ENCODE measurements around the gene TNFRSF12A. TPM values are rescaled to one million over a fixed set of nuclear protein-coding genes. Genes with fewer than 3 reads are reported as not detected.

The TNFRSF12A gene, protein sequence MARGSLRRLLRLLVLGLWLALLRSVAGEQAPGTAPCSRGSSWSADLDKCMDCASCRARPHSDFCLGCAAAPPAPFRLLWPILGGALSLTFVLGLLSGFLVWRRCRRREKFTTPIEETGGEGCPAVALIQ
- 78.9 to 87.0 TPM (median 79.5 TPM) in 3 replicates for total RNA-seq (2021)
- Bru-seq, nascent RNA: percentile 83 among the genes with signal in this experiment
- long read RNA-seq, experiment 1, transcript TNFRSF12A-203 (3 exons, 1,678 nt): minor isoform, 8 of 318 reads
- long read RNA-seq, experiment 1, transcript TNFRSF12A-202 (3 exons, 881 nt): minor isoform, 9 of 318 reads
- long read RNA-seq, experiment 1, transcript TNFRSF12A-201 (4 exons, 1,033 nt): major isoform, 277 of 318 reads
- long read RNA-seq, experiment 1, partial matches to known transcripts: 8 of 318 reads
- long read RNA-seq, experiment 1, other reads (novel, unspliced or antisense): 14 of 318 reads
- long read RNA-seq, experiment 2, transcript TNFRSF12A-201 (4 exons, 1,033 nt): major isoform, 110 of 156 reads
- long read RNA-seq, experiment 2, transcript TNFRSF12A-203 (3 exons, 1,678 nt): minor isoform, 5 of 156 reads
- long read RNA-seq, experiment 2, partial matches to known transcripts: 21 of 156 reads
- long read RNA-seq, experiment 2, other reads (novel, unspliced or antisense): 17 of 156 reads
- long read RNA-seq, experiment 3, transcript TNFRSF12A-201 (4 exons, 1,033 nt): major isoform, 60 of 71 reads
- long read RNA-seq, experiment 3, transcript TNFRSF12A-202 (3 exons, 881 nt): minor isoform, 5 of 71 reads
- long read RNA-seq, experiment 3, partial matches to known transcripts: 1 of 71 reads
- long read RNA-seq, experiment 3, other reads (novel, unspliced or antisense): 2 of 71 reads

DNA sequence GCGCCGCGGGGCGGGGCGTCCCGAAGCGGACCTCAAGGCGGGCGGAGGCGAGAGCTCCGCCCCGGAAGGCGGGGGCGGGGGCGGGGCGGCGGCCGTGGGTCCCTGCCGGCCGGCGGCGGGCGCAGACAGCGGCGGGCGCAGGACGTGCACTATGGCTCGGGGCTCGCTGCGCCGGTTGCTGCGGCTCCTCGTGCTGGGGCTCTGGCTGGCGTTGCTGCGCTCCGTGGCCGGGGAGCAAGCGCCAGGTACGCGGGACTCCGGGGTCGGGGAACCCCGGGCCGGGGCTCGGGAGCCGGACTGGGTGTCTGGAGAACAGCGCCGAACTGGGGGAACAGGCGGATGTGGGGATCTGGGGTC lies at the start of gene TNFRSF12A:
Gene TNFRSF12A (plus strand): TSS at position 122 of the 357 bp plus-strand sequence. CDS start 30 bp downstream, at position 152.
- POLR2A ChIA-PET: interaction anchor here (0.6 to 17.1 kb wide), 12 partner anchors 10 to 130 kb away, joined by 3 to 502 read pairs (median 6); partner anchors contain the start of genes CLDN9 and ZSCAN10
- H3K36me3 Mint-ChIP-seq: peaks cover 18% of the 10 kb centered on the region
- peak within 1 kb of the TSS; percentile 99 for H3K27ac Mint-ChIP-seq
- CTCF ChIA-PET: interaction anchor here (0.7 to 8.6 kb wide), 19 partner anchors 11 to 146 kb away, joined by 3 to 360 read pairs (median 4); partner anchors contain the start of genes CLDN9, FLYWCH1, KREMEN2 and ZSCAN10
- H3K4me1 Mint-ChIP-seq: peaks cover 54% of the 10 kb centered on the region
- peak within 1 kb of the TSS; percentile 86 for H3K4me3 Mint-ChIP-seq
- DNase-seq (ENCODE audit: low spot score): peak; percentile 80
- H3K27me3 Mint-ChIP-seq (ENCODE audit: low read depth): peaks cover 2% of the 10 kb centered on the region; the same call in 1 of the 2 replicates
- ATAC-seq: peak; percentile 0
- no peaks in the 10 kb centered on the region for H3K9me3 Mint-ChIP-seq
- TF ChIP-seq, protein P1, sequence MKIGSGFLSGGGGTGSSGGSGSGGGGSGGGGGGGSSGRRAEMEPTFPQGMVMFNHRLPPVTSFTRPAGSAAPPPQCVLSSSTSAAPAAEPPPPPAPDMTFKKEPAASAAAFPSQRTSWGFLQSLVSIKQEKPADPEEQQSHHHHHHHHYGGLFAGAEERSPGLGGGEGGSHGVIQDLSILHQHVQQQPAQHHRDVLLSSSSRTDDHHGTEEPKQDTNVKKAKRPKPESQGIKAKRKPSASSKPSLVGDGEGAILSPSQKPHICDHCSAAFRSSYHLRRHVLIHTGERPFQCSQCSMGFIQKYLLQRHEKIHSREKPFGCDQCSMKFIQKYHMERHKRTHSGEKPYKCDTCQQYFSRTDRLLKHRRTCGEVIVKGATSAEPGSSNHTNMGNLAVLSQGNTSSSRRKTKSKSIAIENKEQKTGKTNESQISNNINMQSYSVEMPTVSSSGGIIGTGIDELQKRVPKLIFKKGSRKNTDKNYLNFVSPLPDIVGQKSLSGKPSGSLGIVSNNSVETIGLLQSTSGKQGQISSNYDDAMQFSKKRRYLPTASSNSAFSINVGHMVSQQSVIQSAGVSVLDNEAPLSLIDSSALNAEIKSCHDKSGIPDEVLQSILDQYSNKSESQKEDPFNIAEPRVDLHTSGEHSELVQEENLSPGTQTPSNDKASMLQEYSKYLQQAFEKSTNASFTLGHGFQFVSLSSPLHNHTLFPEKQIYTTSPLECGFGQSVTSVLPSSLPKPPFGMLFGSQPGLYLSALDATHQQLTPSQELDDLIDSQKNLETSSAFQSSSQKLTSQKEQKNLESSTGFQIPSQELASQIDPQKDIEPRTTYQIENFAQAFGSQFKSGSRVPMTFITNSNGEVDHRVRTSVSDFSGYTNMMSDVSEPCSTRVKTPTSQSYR (CRISPR knock-in tag; IDR thresholded peaks at IDR 0.05): 0 out of 2 replicates have a peak, but pooled peaks have one; percentile 34
- TF ChIP-seq MXD4 (CRISPR knock-in tag; IDR thresholded peaks at IDR 0.05; ENCODE audit: borderline replicate concordance): no peak
- 0 out of 2 replicates have a peak, but pooled peaks have one; percentile 28 for TF ChIP-seq JUN (CRISPR knock-in tag; IDR thresholded peaks at IDR 0.05)
- peak; percentile 81 for TF ChIP-seq SP1 (CRISPR knock-in tag; conservative IDR thresholded peaks at IDR 0.05)
- no peak for TF ChIP-seq ZNF396 (CRISPR knock-in tag; IDR thresholded peaks at IDR 0.05; ENCODE audit: borderline replicate concordance)
- TF ChIP-seq, protein P2, sequence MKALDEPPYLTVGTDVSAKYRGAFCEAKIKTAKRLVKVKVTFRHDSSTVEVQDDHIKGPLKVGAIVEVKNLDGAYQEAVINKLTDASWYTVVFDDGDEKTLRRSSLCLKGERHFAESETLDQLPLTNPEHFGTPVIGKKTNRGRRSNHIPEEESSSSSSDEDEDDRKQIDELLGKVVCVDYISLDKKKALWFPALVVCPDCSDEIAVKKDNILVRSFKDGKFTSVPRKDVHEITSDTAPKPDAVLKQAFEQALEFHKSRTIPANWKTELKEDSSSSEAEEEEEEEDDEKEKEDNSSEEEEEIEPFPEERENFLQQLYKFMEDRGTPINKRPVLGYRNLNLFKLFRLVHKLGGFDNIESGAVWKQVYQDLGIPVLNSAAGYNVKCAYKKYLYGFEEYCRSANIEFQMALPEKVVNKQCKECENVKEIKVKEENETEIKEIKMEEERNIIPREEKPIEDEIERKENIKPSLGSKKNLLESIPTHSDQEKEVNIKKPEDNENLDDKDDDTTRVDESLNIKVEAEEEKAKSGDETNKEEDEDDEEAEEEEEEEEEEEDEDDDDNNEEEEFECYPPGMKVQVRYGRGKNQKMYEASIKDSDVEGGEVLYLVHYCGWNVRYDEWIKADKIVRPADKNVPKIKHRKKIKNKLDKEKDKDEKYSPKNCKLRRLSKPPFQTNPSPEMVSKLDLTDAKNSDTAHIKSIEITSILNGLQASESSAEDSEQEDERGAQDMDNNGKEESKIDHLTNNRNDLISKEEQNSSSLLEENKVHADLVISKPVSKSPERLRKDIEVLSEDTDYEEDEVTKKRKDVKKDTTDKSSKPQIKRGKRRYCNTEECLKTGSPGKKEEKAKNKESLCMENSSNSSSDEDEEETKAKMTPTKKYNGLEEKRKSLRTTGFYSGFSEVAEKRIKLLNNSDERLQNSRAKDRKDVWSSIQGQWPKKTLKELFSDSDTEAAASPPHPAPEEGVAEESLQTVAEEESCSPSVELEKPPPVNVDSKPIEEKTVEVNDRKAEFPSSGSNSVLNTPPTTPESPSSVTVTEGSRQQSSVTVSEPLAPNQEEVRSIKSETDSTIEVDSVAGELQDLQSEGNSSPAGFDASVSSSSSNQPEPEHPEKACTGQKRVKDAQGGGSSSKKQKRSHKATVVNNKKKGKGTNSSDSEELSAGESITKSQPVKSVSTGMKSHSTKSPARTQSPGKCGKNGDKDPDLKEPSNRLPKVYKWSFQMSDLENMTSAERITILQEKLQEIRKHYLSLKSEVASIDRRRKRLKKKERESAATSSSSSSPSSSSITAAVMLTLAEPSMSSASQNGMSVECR (CRISPR knock-in tag; IDR thresholded peaks at IDR 0.05; ENCODE audit: borderline replicate concordance): 0 out of 2 replicates have a peak, but pooled peaks have one; percentile 34
- TF ChIP-seq TEAD4 (CRISPR knock-in tag; IDR thresholded peaks at IDR 0.05): no peak
- no peak for TF ChIP-seq NR3C1 (CRISPR knock-in tag; conservative IDR thresholded peaks at IDR 0.05; ENCODE audit: low read depth)
- TF ChIP-seq, protein P3, sequence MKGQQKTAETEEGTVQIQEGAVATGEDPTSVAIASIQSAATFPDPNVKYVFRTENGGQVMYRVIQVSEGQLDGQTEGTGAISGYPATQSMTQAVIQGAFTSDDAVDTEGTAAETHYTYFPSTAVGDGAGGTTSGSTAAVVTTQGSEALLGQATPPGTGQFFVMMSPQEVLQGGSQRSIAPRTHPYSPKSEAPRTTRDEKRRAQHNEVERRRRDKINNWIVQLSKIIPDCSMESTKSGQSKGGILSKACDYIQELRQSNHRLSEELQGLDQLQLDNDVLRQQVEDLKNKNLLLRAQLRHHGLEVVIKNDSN (CRISPR knock-in tag; IDR thresholded peaks at IDR 0.05): peak; percentile 19; the same call in 1 of the 2 replicates
- no peak for TF ChIP-seq ZNF121 (CRISPR knock-in tag; IDR thresholded peaks at IDR 0.05)
- TF ChIP-seq, protein P4, sequence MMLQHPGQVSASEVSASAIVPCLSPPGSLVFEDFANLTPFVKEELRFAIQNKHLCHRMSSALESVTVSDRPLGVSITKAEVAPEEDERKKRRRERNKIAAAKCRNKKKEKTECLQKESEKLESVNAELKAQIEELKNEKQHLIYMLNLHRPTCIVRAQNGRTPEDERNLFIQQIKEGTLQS (CRISPR knock-in tag; conservative IDR thresholded peaks at IDR 0.05): no peak
- 0 out of 2 replicates have a peak, but pooled peaks have one; percentile 73 for TF ChIP-seq ZNF219 (CRISPR knock-in tag; IDR thresholded peaks at IDR 0.05; ENCODE audit: borderline replicate concordance)
- TF ChIP-seq NR2C2 (CRISPR knock-in tag; IDR thresholded peaks at IDR 0.05): no peak
- TF ChIP-seq, protein P5, sequence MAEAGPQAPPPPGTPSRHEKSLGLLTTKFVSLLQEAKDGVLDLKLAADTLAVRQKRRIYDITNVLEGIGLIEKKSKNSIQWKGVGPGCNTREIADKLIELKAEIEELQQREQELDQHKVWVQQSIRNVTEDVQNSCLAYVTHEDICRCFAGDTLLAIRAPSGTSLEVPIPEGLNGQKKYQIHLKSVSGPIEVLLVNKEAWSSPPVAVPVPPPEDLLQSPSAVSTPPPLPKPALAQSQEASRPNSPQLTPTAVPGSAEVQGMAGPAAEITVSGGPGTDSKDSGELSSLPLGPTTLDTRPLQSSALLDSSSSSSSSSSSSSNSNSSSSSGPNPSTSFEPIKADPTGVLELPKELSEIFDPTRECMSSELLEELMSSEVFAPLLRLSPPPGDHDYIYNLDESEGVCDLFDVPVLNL (CRISPR knock-in tag; IDR thresholded peaks at IDR 0.05; ENCODE audit: borderline replicate concordance, low read depth): no peak
- TF ChIP-seq, protein P6, sequence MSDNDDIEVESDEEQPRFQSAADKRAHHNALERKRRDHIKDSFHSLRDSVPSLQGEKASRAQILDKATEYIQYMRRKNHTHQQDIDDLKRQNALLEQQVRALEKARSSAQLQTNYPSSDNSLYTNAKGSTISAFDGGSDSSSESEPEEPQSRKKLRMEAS (CRISPR knock-in tag; IDR thresholded peaks at IDR 0.05): no peak; the same call in 1 of the 2 replicates
- no peak for TF ChIP-seq GABPB1 (CRISPR knock-in tag; IDR thresholded peaks at IDR 0.05)
- TF ChIP-seq, protein P7, sequence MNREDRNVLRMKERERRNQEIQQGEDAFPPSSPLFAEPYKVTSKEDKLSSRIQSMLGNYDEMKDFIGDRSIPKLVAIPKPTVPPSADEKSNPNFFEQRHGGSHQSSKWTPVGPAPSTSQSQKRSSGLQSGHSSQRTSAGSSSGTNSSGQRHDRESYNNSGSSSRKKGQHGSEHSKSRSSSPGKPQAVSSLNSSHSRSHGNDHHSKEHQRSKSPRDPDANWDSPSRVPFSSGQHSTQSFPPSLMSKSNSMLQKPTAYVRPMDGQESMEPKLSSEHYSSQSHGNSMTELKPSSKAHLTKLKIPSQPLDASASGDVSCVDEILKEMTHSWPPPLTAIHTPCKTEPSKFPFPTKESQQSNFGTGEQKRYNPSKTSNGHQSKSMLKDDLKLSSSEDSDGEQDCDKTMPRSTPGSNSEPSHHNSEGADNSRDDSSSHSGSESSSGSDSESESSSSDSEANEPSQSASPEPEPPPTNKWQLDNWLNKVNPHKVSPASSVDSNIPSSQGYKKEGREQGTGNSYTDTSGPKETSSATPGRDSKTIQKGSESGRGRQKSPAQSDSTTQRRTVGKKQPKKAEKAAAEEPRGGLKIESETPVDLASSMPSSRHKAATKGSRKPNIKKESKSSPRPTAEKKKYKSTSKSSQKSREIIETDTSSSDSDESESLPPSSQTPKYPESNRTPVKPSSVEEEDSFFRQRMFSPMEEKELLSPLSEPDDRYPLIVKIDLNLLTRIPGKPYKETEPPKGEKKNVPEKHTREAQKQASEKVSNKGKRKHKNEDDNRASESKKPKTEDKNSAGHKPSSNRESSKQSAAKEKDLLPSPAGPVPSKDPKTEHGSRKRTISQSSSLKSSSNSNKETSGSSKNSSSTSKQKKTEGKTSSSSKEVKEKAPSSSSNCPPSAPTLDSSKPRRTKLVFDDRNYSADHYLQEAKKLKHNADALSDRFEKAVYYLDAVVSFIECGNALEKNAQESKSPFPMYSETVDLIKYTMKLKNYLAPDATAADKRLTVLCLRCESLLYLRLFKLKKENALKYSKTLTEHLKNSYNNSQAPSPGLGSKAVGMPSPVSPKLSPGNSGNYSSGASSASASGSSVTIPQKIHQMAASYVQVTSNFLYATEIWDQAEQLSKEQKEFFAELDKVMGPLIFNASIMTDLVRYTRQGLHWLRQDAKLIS (CRISPR knock-in tag; IDR thresholded peaks at IDR 0.05; ENCODE audit: borderline replicate concordance): no peak
- TF ChIP-seq NR1H2 (CRISPR knock-in tag; IDR thresholded peaks at IDR 0.05): no peak
- TF ChIP-seq ZNF263 (CRISPR knock-in tag; IDR thresholded peaks at IDR 0.05; ENCODE audit: low read depth): no peak
